GM21367 (cell line): ENCODE measurements around the gene SLC9A9.
A peak's percentile ranks its signal among the peaks of the same experiment; 100 is the strongest.

Experiments used
- ATAC-seq: cut with Tn5 transposase; IDR thresholded peaks from one replicate; pipeline ENCODE4 v1.9.1; 2021; ENCODE audit not compliant: unreplicated experiment

SLC9A9 gene

GRCh38 chr3:143848704-143849103 lies 436 bp upstream of the SLC9A9 start:
- ATAC-seq: no peak

- no peak for ATAC-seq
Measured at GRCh38 chr3:143843587-143843986, 4.7 kb downstream of the SLC9A9 start.

- no peak for ATAC-seq
Measured at GRCh38 chr3:143840636-143841035, 7.6 kb downstream of the SLC9A9 start.

DNA sequence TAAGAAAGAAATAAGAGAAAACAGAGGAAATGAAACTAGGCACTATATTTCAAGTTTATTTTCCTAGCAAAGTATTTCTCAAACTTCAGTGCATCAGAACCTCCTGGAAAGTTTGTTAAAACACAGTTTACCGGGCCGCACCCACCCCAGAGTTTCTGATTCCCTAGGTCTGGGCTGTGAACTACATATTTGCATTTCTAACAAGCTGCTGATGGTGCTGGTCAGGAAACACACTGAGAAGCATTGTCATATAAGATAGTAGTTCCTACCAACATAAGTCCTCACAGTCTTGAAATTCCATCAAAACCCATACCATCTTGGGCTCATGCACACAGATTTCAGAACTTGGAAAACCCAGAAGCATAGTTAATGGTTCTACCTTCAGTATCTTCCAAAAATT lies 8.3 kb downstream of the SLC9A9 start:
- no peak for ATAC-seq

DNA sequence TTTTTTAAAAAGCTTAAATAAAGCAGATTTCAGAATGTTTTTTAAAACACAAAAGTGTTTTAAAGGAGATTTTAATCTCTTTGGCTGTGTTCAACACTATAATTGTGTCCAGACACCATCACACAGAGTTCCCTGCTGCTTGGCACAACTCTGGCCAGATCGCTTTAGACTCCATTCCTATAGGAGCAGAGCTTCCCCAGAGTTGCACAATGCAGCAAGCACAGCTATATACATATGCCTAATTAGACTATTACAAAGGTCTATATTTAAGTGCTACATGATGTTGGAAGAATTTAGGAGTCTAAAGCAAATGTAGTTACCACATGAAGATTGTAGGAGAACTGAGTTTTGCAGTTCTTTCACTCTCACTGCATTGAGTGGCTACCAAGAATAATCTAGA lies 11.2 kb downstream of the SLC9A9 start:
- no peak for ATAC-seq

- ATAC-seq: no peak
Measured at GRCh38 chr3:143835312-143835711, 13.0 kb downstream of the SLC9A9 start.

DNA sequence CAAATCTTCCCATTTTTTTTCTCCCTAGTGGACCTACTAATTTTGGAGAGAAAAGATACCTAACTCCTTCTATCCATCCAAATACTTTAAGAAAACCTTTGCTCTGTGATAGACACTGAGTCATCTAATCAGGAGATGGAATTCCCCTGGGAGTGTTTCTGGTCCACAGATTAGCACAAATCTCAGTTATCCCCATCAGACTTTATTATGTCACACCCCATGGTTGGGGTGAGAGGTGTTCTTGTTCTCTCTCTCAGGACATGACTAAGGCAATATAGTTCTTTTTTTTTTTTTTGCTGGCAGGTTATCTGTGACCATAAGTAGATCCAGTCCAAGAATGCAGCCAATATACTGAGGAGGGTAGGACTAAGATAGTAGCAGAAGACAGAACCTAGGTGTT lies 15.8 kb downstream of the SLC9A9 start:
- ATAC-seq: peak; percentile 35

DNA sequence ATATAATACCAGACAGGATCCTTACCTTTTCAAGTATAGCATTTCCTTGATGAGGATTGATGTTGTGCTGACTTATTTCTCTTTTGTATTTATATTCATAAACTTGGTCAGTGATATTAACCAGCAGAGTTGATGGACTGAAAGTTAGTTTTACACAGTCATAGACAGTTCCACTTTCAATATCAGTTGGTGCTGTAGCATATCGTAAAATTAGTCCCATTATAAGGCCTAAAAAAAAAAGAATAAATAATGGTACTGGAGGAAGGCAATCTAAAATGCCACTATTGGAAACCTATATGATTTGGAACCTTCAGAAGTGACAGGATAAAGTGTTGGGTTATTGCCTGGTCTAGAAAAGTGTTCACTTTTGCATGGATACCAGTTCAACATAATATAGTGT lies 16.3 kb downstream of the SLC9A9 start:
- peak; percentile 75 for ATAC-seq

GRCh38 chr3:143831208-143831607 lies 17.1 kb downstream of the SLC9A9 start:
- ATAC-seq: peak; percentile 31

DNA sequence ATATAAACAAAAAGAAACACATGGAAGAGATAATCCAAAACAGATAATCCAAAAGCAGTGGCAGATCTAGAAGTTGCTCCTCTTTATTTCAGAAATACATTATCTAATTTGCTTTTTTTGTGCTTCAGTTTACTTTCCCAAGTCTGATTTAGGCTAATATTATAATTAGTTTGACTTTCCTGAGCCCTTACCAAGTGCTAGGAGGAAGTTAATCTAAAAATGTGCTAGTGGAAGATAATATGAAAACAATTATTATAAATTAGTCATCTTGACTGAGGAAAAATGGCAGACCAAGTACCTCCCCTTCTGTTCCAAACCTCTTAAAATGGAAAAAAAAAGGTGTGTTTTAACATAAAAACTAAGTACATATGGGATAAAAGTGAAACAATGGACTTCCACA lies 17.5 kb downstream of the SLC9A9 start:
- ATAC-seq: no peak

- no peak for ATAC-seq
Measured at GRCh38 chr3:143830063-143830462, 18.2 kb downstream of the SLC9A9 start.

DNA sequence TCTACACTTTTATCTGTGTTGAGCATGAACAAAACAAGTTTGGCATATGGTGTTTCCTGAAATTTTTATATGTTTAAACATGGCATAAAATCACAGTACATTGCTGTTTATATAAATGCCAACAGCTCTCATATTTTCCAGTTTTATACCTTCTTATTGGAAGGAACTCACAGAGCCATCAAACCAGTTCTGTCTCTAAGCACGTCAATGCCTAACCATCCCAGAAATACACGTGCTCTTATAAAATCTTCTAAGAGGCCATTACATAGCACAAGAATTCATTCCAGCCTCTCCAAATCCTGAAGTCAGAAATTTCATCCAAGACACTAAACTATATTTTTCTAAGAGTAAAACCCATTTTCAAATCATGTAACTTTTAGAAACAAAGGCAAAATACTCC lies 20.8 kb downstream of the SLC9A9 start:
- no peak for ATAC-seq

GRCh38 chr3:143826296-143826695 lies 22.0 kb downstream of the SLC9A9 start:
- no peak for ATAC-seq

DNA sequence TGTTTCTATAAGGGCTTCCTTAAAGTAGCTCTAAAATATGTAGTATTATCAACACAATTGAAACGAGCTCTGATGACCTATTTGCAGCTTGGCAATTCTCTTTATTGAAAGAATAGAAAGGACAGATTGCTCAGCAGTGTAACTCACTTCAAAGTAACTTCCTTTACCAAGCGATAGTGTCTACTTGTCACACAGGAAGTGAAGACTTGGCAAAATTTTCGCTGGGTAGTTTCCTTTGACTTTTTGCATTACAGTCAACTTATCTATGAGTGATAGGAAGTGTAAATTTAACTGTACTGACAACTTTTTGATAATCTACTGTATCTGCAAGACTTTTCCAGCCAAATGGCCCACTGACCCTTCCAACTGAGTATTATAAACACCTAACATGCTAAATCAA lies 22.8 kb downstream of the SLC9A9 start:
- peak; percentile 60 for ATAC-seq

GRCh38 chr3:143824735-143825385 lies 23.4 kb downstream of the SLC9A9 start:
- no peak for ATAC-seq

- no peak for ATAC-seq
Measured at GRCh38 chr3:143822798-143823197, 25.5 kb downstream of the SLC9A9 start.

GRCh38 chr3:143822374-143822773 lies 25.9 kb downstream of the SLC9A9 start:
- ATAC-seq: no peak

GRCh38 chr3:143821862-143822261 lies 26.4 kb downstream of the SLC9A9 start:
- no peak for ATAC-seq

DNA sequence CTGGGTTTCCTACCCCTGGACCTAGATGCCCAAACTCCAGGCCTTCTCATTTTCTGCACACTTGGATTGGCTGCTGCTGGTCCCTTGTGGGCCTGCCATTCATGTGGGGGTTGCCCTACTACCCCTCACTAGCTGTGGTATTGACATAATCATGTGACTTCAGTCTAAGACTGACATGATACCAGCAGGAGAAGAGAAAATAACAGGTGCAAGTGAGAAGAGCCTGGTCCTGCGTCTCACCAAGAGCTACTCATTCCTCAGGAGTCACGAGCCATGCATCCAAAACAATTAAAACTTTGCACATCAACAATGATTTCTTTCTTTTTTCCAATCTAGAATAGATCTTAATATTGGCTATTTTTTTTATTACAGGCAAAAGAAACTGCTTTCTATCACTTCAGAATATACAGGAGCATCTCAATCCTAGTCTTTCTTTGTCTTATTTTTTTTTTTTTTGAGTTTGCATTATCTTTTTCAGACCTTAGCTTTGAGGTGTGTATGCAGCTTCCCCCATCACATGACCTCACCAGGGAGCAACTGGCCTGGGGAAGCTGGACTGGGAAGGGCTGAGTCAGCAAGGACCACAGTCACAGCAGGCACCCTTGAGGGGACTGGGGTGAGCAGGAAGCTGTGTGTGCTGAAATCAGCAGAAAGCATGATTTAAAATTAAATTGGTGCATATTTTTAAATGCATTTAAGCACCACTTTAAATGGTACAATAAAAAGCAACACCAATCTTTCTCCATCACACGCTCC lies 27.6 kb downstream of the SLC9A9 start:
- no peak for ATAC-seq

DNA sequence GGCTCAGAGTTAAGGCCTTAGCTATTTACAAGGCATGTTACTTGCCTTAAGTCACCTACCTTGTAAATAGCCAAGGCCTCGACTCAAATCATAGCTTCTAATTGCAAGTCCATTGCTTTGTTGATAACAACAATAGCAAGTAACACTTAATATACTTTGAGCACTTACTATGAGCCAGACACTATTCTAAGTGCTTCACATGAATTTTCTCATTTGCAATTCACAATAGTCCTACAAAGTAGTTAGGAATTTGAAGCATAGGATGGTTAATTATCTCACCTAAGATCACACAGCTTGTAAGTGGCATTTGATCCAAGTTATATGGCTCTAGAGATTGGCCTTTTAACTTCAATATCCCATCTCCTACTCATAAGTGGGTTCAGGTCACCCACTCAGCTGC lies 28.4 kb downstream of the SLC9A9 start:
- no peak for ATAC-seq

GRCh38 chr3:143814443-143814889 lies 33.8 kb downstream of the SLC9A9 start:
- ATAC-seq: no peak

- ATAC-seq: no peak
Measured at GRCh38 chr3:143812481-143812880, 35.8 kb downstream of the SLC9A9 start.

DNA sequence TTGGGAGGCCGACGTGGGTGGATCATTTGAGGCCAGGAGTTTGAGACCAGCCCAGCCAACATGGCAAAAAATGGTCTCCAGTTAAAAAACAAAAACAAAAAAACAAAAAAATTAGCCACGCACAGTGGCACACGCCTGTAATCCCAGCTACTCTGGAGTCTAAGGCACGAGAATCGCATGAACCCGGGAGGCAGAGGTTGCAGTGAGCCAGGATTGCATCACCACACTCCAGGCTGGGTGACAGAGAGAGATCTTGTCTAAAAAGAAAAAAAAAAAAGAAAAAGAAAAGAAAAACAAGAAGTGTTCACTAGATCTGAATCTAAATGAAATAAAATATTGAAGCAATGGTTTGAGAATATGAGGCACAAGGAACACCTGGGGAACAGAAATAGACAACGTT lies 36.7 kb downstream of the SLC9A9 start:
- ATAC-seq: no peak
